SK-N-SH (cell line): Measurements from ENCODE around the gene MRGPRD.

Experiments used
- CHD2 ChIP-seq: fragments of 150-350 bp; IDR thresholded peaks from 2 replicates; pipeline ENCODE4 v1.6.1; 2018; ENCODE audit warnings: low read length; ENCODE audit not compliant: partially characterized antibody
- CTCF ChIP-seq: fragments of 200-600 bp; sonication (generic); IDR thresholded peaks from 2 replicates; pipeline ENCODE4 v1.6.1; 2017; ENCODE audit warnings: antibody characterized with exemption, mild to moderate bottlenecking, moderate library complexity
- ELF1 ChIP-seq: IDR thresholded peaks from 2 replicates; pipeline ENCODE4 v1.4.0; 2012
- EP300 ChIP-seq, 2 experiments: IDR thresholded peaks; 2 replicates each; pipeline versions ENCODE4 v1.4.0 to v1.6.1; 2012; ENCODE audit warnings: borderline replicate concordance in 1 of 2, low read depth in 1 of 2, low read length in 1 of 2
- FOXM1 ChIP-seq: IDR thresholded peaks from 2 replicates; pipeline ENCODE4 v1.4.0; 2012; ENCODE audit warnings: low read depth, mild to moderate bottlenecking

DNA sequence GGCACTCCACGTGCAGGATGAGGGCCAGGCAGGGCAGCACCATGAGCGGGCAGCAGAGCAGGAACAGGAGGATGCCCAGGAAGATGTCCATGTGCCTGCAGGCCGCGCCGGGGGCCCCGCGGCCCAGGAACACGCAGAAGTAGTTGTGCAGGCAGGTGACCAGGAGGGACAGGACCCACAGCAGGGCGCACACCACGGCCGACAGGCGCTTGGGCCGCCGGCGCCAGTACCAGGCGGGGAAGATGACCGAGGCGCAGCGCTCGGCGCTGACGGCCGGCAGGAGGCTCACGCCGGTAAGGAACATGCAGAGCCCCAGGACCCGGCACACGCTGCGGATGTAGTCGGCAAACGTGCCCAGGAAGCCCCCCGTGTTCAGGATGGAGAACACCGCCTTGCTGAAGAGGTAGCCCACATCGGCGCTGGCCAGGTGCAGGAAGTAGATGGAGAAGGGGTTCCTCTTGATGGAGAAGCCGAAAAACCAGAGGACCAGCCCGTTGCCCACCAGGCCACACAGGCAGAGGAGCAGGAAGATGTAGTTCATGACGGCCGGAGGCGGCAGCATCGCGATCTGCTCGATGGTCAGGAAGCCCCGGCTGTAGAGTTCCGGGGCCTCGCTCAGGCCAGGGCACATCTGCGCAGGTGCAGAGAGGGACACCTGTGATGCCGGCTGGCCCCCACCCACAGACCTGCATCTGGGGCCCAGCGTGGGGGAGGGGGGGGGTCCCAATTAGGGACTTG is 25.0 kb upstream of the MRGPRD start:
- no peak for TF ChIP-seq EP300 (IDR thresholded peaks at IDR 0.05; ENCODE audit: borderline replicate concordance in 1 of 2, low read depth in 1 of 2, low read length in 1 of 2)
- TF ChIP-seq ELF1, result no peak
- TF ChIP-seq CHD2, result no peak
- TF ChIP-seq CTCF, result no peak
- no peak for TF ChIP-seq FOXM1
